Measurements from ENCODE around the gene PTBP1.

Gene PTBP1

GRCh38 chr19:778910-779653 is 18.2 kb upstream of the PTBP1 start:
- Histone ChIP-seq H3K9me2 (ENCODE audit: low read depth, low read length) (no peaks in the 10 kb centered on the region), H3K9ac (ENCODE audit: low read length) (no peak overlapping the region), H3K79me2 (ENCODE audit: insufficient read depth, low read length) (no peaks in the 10 kb centered on the region), H3K27ac (ENCODE audit: low read depth, low read length, poor library complexity, severe bottlenecking) (no peak overlapping the region), H3K4me1 (ENCODE audit: insufficient read depth, low read length, severe bottlenecking) (no peaks in the 10 kb centered on the region), H2AFZ (ENCODE audit: low read length) (no peak overlapping the region), H3K4me2 (ENCODE audit: low read length) (no peak overlapping the region), H3K36me3 (ENCODE audit: insufficient read depth, low read length) (no peaks in the 10 kb centered on the region), H3K27me3 (ENCODE audit: insufficient read depth, low read length) (peaks cover 11% of the 10 kb centered on the region), H3K9me3 (ENCODE audit: low read length) (no peaks in the 10 kb centered on the region), H3K4me3 (ENCODE audit: low read depth, low read length, poor library complexity, severe bottlenecking) (no peak overlapping the region), H3F3A (ENCODE audit: insufficient read depth, low read length) (no peaks in the 10 kb centered on the region), H4K20me1 (ENCODE audit: insufficient read depth, low read length) (no peaks in the 10 kb centered on the region)
- no peak for TF ChIP-seq CTCF (IDR thresholded peaks at IDR 0.05; ENCODE audit: low read length)

- no peaks in the 10 kb centered on the region for H3K9me3 ChIP-seq (ENCODE audit: low read length)
- no peak overlapping the region for H3K4me2 ChIP-seq (ENCODE audit: low read length)
- H3K36me3 ChIP-seq (ENCODE audit: insufficient read depth, low read length), result no peaks in the 10 kb centered on the region
- no peak overlapping the region for H3K4me3 ChIP-seq (ENCODE audit: low read depth, low read length, poor library complexity, severe bottlenecking)
- no peaks in the 10 kb centered on the region for H4K20me1 ChIP-seq (ENCODE audit: insufficient read depth, low read length)
- H3K9me2 ChIP-seq (ENCODE audit: low read depth, low read length), result no peaks in the 10 kb centered on the region
- no peak for TF ChIP-seq CTCF (IDR thresholded peaks at IDR 0.05; ENCODE audit: low read length)
- no peak for TF ChIP-seq EZH2 (IDR thresholded peaks at IDR 0.05; ENCODE audit: borderline replicate concordance, low read length)
- H3K27me3 ChIP-seq (ENCODE audit: insufficient read depth, low read length), result peaks cover 11% of the 10 kb centered on the region
- no peaks in the 10 kb centered on the region for H3K4me1 ChIP-seq (ENCODE audit: insufficient read depth, low read length, severe bottlenecking)
- H3K27ac ChIP-seq (ENCODE audit: low read depth, low read length, poor library complexity, severe bottlenecking), result no peak overlapping the region
- H3F3A ChIP-seq (ENCODE audit: insufficient read depth, low read length), result no peaks in the 10 kb centered on the region
- no peak overlapping the region for H3K9ac ChIP-seq (ENCODE audit: low read length)
- H3K79me2 ChIP-seq (ENCODE audit: insufficient read depth, low read length), result no peaks in the 10 kb centered on the region
- no peak overlapping the region for H2AFZ ChIP-seq (ENCODE audit: low read length)
Measured at GRCh38 chr19:780935-781334, 16.3 kb upstream of the PTBP1 start.

GRCh38 chr19:781800-782184 is 15.5 kb upstream of the PTBP1 start:
- Histone ChIP-seq H3K9ac (ENCODE audit: low read length) (no peak overlapping the region), H4K20me1 (ENCODE audit: insufficient read depth, low read length) (no peaks in the 10 kb centered on the region), H3K27ac (ENCODE audit: low read depth, low read length, poor library complexity, severe bottlenecking) (no peak overlapping the region), H3F3A (ENCODE audit: insufficient read depth, low read length) (no peaks in the 10 kb centered on the region), H3K79me2 (ENCODE audit: insufficient read depth, low read length) (no peaks in the 10 kb centered on the region), H3K9me2 (ENCODE audit: low read depth, low read length) (no peaks in the 10 kb centered on the region), H3K4me3 (ENCODE audit: low read depth, low read length, poor library complexity, severe bottlenecking) (no peak overlapping the region), H2AFZ (ENCODE audit: low read length) (no peak overlapping the region), H3K4me2 (ENCODE audit: low read length) (no peak overlapping the region), H3K4me1 (ENCODE audit: insufficient read depth, low read length, severe bottlenecking) (no peaks in the 10 kb centered on the region), H3K9me3 (ENCODE audit: low read length) (no peaks in the 10 kb centered on the region), H3K27me3 (ENCODE audit: insufficient read depth, low read length) (peaks cover 11% of the 10 kb centered on the region), H3K36me3 (ENCODE audit: insufficient read depth, low read length) (no peaks in the 10 kb centered on the region)
- no peak for TF ChIP-seq CTCF (IDR thresholded peaks at IDR 0.05; ENCODE audit: low read length)
- TF ChIP-seq EZH2 (IDR thresholded peaks at IDR 0.05; ENCODE audit: borderline replicate concordance, low read length), result no peak
